ENCODE measurements around the gene TUBA8. TPM values are rescaled to one million over a fixed set of nuclear protein-coding genes. Genes with fewer than 3 reads are reported as not detected.

TUBA8 gene
- total RNA-seq, 2 donors from 2014 or later = 67.1 to 97.3 TPM

Other genes starting within 250 kb of the TUBA8 start
- gene MICAL3, start 86.2 kb upstream of the TUBA8 start, total RNA-seq = 10 to 100 TPM; 42.5 to 45.1 TPM
- gene PEX26, start 32.8 kb upstream of the TUBA8 start, total RNA-seq = 10 to 100 TPM; 15.1 to 18.4 TPM
- 1 to 10 TPM; 2.2 to 3.6 TPM for gene USP18, start 39.4 kb downstream of the TUBA8 start, total RNA-seq

Data from right atrium auricular region (tissue), 2 donors.